ENCODE data around the gene ALK. TPM values are rescaled to one million over a fixed set of nuclear protein-coding genes. Genes with fewer than 3 reads are reported as not detected.

ALK gene
- total RNA-seq, 1 experiment from 2014 or later, result 0.87 TPM

DNA sequence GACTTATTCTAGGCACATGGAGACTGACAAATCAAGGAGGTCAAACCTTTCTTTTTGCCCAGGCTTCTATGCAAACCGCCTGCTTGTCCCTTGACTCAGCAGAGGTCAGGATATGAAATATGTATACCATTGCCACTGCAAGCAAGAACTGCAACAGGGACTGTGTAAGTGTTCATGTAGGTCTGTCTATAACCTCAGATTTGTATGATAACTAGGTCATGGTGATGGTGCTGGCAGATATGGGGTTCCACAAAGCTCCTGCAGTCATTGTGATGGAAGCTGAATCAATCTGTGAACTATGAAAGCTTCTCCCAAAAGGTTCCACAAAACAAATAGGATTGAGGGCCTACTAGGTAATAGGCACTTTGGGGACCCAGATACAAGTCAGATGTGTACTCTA is 489.9 kb downstream of the ALK start:
- Histone ChIP-seq H3K9me2 (replicated peaks; ENCODE audit: low read length) (no peaks in the 10 kb centered on the region), H3F3A (ENCODE audit: low read length, unreplicated experiment) (no peaks in the 10 kb centered on the region), H3K27me3 (ENCODE audit: low read length) (no peaks in the 10 kb centered on the region), H3K9ac (ENCODE audit: low read length) (no peak overlapping the region), H3K36me3 (ENCODE audit: low read depth, low read length) (no peaks in the 10 kb centered on the region), H3K4me2 (ENCODE audit: low read length) (no peak overlapping the region), H4K20me1 (ENCODE audit: low read length) (no peaks in the 10 kb centered on the region), H3K9me3 (ENCODE audit: low read length) (no peaks in the 10 kb centered on the region), H3K79me2 (ENCODE audit: low read length) (no peaks in the 10 kb centered on the region), H3K27ac (ENCODE audit: low read length) (no peak overlapping the region), H3K4me3 (ENCODE audit: low read length) (no peak overlapping the region), H2AFZ (ENCODE audit: low read length) (no peak overlapping the region), H3K4me1 (ENCODE audit: insufficient read depth, low read length) (no peaks in the 10 kb centered on the region)
- CTCF ChIA-PET, result no interaction called here
- ATAC-seq (no peak), DNase-seq (no peak)
- TF ChIP-seq EZH2phosphoT487 (IDR thresholded peaks at IDR 0.05; ENCODE audit: borderline replicate concordance, low read length) (no peak), EZH2 (IDR thresholded peaks at IDR 0.05; ENCODE audit: low read length, unreplicated experiment) (no peak)
- TF ChIP-seq, protein P1, sequence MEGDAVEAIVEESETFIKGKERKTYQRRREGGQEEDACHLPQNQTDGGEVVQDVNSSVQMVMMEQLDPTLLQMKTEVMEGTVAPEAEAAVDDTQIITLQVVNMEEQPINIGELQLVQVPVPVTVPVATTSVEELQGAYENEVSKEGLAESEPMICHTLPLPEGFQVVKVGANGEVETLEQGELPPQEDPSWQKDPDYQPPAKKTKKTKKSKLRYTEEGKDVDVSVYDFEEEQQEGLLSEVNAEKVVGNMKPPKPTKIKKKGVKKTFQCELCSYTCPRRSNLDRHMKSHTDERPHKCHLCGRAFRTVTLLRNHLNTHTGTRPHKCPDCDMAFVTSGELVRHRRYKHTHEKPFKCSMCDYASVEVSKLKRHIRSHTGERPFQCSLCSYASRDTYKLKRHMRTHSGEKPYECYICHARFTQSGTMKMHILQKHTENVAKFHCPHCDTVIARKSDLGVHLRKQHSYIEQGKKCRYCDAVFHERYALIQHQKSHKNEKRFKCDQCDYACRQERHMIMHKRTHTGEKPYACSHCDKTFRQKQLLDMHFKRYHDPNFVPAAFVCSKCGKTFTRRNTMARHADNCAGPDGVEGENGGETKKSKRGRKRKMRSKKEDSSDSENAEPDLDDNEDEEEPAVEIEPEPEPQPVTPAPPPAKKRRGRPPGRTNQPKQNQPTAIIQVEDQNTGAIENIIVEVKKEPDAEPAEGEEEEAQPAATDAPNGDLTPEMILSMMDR (conservative IDR thresholded peaks at IDR 0.05; ENCODE audit: low read depth, low read length), result no peak
- POLR2A ChIA-PET (ENCODE audit: unreplicated experiment), result no interaction called here
- intact Hi-C loops (cut with micrococcal nuclease), result no loop called here
- no TSS peak for BruUV-seq (replicated peaks)

DNA sequence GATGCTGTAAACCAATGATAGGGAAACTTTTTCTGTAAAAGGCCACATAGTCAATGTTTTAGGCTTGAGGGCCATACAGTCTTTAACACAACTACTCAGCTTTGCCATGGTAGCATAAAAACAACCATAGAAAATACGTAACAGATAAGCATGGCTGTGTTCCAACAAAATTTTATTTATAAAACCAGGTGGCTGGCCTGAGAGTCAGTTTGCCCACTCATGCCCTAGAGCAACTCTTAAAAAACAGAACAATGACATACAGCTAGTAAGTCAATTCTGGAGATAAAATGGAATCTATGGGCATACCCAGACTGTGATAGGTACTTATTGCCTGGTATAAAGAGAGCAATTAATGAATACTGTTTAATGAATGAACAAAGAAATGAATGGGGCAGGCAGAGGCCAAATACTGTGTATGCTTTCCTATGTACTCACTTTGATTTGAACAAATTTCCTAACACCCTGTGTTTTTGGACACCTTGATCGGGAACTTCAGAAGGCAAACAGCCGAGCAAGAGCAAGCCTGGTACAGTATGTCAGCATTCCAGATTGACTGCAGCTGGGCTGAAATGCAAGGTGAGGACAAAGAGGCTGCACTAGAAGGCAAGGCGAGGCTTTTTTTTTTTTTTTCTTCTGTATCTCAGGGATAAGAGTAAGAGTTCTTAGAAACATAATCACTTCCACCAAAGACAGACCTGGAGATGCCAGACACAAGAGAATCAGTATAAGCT is 490.8 kb downstream of the ALK start:
- BruUV-seq (replicated peaks), result no TSS peak
- H3K79me2 ChIP-seq (ENCODE audit: low read length), result no peaks in the 10 kb centered on the region
- H3K4me2 ChIP-seq (ENCODE audit: low read length), result no peak overlapping the region
- no peaks in the 10 kb centered on the region for H3K27me3 ChIP-seq (ENCODE audit: low read length)
- H3K4me3 ChIP-seq (ENCODE audit: low read length), result no peak overlapping the region
- ChIA-PET POLR2A (ENCODE audit: unreplicated experiment) (no interaction called here), CTCF (no interaction called here)
- H4K20me1 ChIP-seq (ENCODE audit: low read length), result no peaks in the 10 kb centered on the region
- peak; percentile 11 for DNase-seq
- H3K9me3 ChIP-seq (ENCODE audit: low read length), result no peaks in the 10 kb centered on the region
- H3K9ac ChIP-seq (ENCODE audit: low read length), result no peak overlapping the region
- no peak overlapping the region for H2AFZ ChIP-seq (ENCODE audit: low read length)
- TF ChIP-seq, protein P1 (conservative IDR thresholded peaks at IDR 0.05; ENCODE audit: low read depth, low read length), result no peak
- TF ChIP-seq EZH2phosphoT487 (IDR thresholded peaks at IDR 0.05; ENCODE audit: borderline replicate concordance, low read length), result no peak
- TF ChIP-seq EZH2 (IDR thresholded peaks at IDR 0.05; ENCODE audit: low read length, unreplicated experiment), result no peak
- H3K9me2 ChIP-seq (replicated peaks; ENCODE audit: low read length), result no peaks in the 10 kb centered on the region
- no peaks in the 10 kb centered on the region for H3K4me1 ChIP-seq (ENCODE audit: insufficient read depth, low read length)
- no peak for ATAC-seq
- intact Hi-C loops (cut with micrococcal nuclease), result no loop called here
- H3F3A ChIP-seq (ENCODE audit: low read length, unreplicated experiment), result no peaks in the 10 kb centered on the region
- H3K36me3 ChIP-seq (ENCODE audit: low read depth, low read length), result no peaks in the 10 kb centered on the region
- no peak overlapping the region for H3K27ac ChIP-seq (ENCODE audit: low read length)

GRCh38 chr2:29426354-29426753 is 495.0 kb downstream of the ALK start:
- no peak overlapping the region for H3K4me3 ChIP-seq (ENCODE audit: low read length)
- no peaks in the 10 kb centered on the region for H3K27me3 ChIP-seq (ENCODE audit: low read length)
- TF ChIP-seq, protein P1 (conservative IDR thresholded peaks at IDR 0.05; ENCODE audit: low read depth, low read length), result no peak
- TF ChIP-seq EZH2 (IDR thresholded peaks at IDR 0.05; ENCODE audit: low read length, unreplicated experiment) (no peak), EZH2phosphoT487 (IDR thresholded peaks at IDR 0.05; ENCODE audit: borderline replicate concordance, low read length) (no peak)
- no peaks in the 10 kb centered on the region for H3K4me1 ChIP-seq (ENCODE audit: insufficient read depth, low read length)
- DNase-seq (no peak), ATAC-seq (no peak)
- no peaks in the 10 kb centered on the region for H3K9me2 ChIP-seq (replicated peaks; ENCODE audit: low read length)
- BruUV-seq (replicated peaks), result no TSS peak
- H3K9ac ChIP-seq (ENCODE audit: low read length), result no peak overlapping the region
- intact Hi-C loops (cut with micrococcal nuclease), result no loop called here
- CTCF ChIA-PET, result no interaction called here
- H3K27ac ChIP-seq (ENCODE audit: low read length), result no peak overlapping the region
- H4K20me1 ChIP-seq (ENCODE audit: low read length), result no peaks in the 10 kb centered on the region
- no peaks in the 10 kb centered on the region for H3K9me3 ChIP-seq (ENCODE audit: low read length)
- no peak overlapping the region for H3K4me2 ChIP-seq (ENCODE audit: low read length)
- H2AFZ ChIP-seq (ENCODE audit: low read length), result no peak overlapping the region
- no peaks in the 10 kb centered on the region for H3F3A ChIP-seq (ENCODE audit: low read length, unreplicated experiment)
- no peaks in the 10 kb centered on the region for H3K79me2 ChIP-seq (ENCODE audit: low read length)
- POLR2A ChIA-PET (ENCODE audit: unreplicated experiment), result no interaction called here
- H3K36me3 ChIP-seq (ENCODE audit: low read depth, low read length), result no peaks in the 10 kb centered on the region
